A549 (cell line): ENCODE measurements around the gene CRTAP. TPM values are rescaled to one million over a fixed set of nuclear protein-coding genes. Genes with fewer than 3 reads are reported as not detected.

Experiments
- ATAC-seq, 2 experiments: fragments of 200-7000 bp in 1 of 2; fragments of >200 bp in 1 of 2; cut with Nextera tagmentation in 1 of 2; cut with Tn5 transposase in 1 of 2; 3 replicates each; pipeline versions ENCODE4 v1.8.0 to v1.9.1; 2018 to 2020; ENCODE audit warnings: mild to moderate bottlenecking in 1 of 2, moderate library complexity in 1 of 2
- CTCF ChIA-PET: fragments of 300-600 bp; sonication (Branson Sonifier 250); formaldehyde crosslinking; extraction: SDS; loops from one replicate; lab custom pipeline; 2021; ENCODE audit warnings: antibody characterized with exemption, inconsistent platforms; lab: Yijun Ruan, JAX
- POLR2A ChIA-PET: fragments of 350-600 bp; formaldehyde crosslinking; extraction: SDS; loops from one replicate; lab custom pipeline; 2021; ENCODE audit warnings: antibody characterized with exemption, inconsistent platforms; lab: Yijun Ruan, JAX
- DNase-seq, 2 experiments: peaks; one replicate each; pipeline versions ENCODE4 v3.0.0 to v3.0.0-alpha.2; 2011 to 2016; ENCODE audit warnings: low read depth in 1 of 2, low spot score in 1 of 2
- FAIRE-seq: peaks from 2 replicates; lab custom pipeline; 2011; peaks lifted over from hg19 to GRCh38; lab: Jason Lieb, UNC
- H3K27ac ChIP-seq, 2 experiments: fragments of >200 bp; sonication (Bioruptor Twin); formaldehyde crosslinking; 3 replicates each; pipeline ENCODE4 v1.5.1; 2016 to 2017
- H3K4me1 ChIP-seq: fragments of >200 bp; sonication (Bioruptor Twin); formaldehyde crosslinking; 3 replicates; pipeline ENCODE4 v1.6.1; 2016
- H3K4me2 ChIP-seq: fragments of >200 bp; sonication (Bioruptor Twin); formaldehyde crosslinking; 3 replicates; pipeline ENCODE4 v1.6.1; 2016
- H3K4me3 ChIP-seq: fragments of >200 bp; sonication (Bioruptor Twin); formaldehyde crosslinking; 3 replicates; pipeline ENCODE4 v1.5.1; 2016
- H3K9me3 ChIP-seq: fragments of >200 bp; sonication (Bioruptor Twin); formaldehyde crosslinking; 3 replicates; pipeline ENCODE4 v1.6.1; 2016
- BHLHE40 ChIP-seq: IDR thresholded peaks from 2 replicates; pipeline ENCODE4 v1.6.1; 2012; ENCODE audit warnings: low read depth, low read length, inconsistent platforms
- CBX2 ChIP-seq: fragments of 200-600 bp; sonication (generic); IDR thresholded peaks from 2 replicates; pipeline ENCODE4 v1.6.1; 2016; ENCODE audit warnings: low read depth, mild to moderate bottlenecking, borderline replicate concordance
- CEBPB ChIP-seq, 2 experiments: fragments of >200 bp in 1 of 2; sonication (Bioruptor Twin) in 1 of 2; formaldehyde crosslinking in 1 of 2; IDR thresholded peaks; 2 replicates each; pipeline ENCODE4 v1.6.1; 2012 to 2016
- GATA3 ChIP-seq: IDR thresholded peaks from 2 replicates; pipeline ENCODE4 v1.6.1; 2012; ENCODE audit warnings: borderline replicate concordance
- HOXB5 ChIP-seq: fragments of 250-450 bp; sonication (Bioruptor Pico); IDR thresholded peaks from 2 replicates; pipeline ENCODE4 v1.5.0; 2020; ENCODE audit warnings: mild to moderate bottlenecking, moderate library complexity
- JUN ChIP-seq, 2 experiments: fragments of >200 bp; sonication (Bioruptor Twin); formaldehyde crosslinking; IDR thresholded peaks; 2 replicates in 1 of 2; 3 replicates in 1 of 2; pipeline ENCODE4 v1.6.1; 2016 to 2017
- JUNB ChIP-seq: fragments of >200 bp; sonication (Bioruptor Twin); formaldehyde crosslinking; IDR thresholded peaks from 2 replicates; pipeline ENCODE4 v1.6.1; 2016
- KDM1A ChIP-seq: fragments of 200-600 bp; sonication (generic); IDR thresholded peaks from 2 replicates; pipeline ENCODE4 v1.6.1; 2016; ENCODE audit warnings: low read depth, mild to moderate bottlenecking
- KDM5A ChIP-seq: fragments of 200-600 bp; sonication (generic); IDR thresholded peaks from 2 replicates; pipeline ENCODE4 v1.6.1; 2016; ENCODE audit warnings: antibody characterized with exemption, mild to moderate bottlenecking
- MAX ChIP-seq: IDR thresholded peaks from 2 replicates; pipeline ENCODE4 v1.6.1; 2012
- MAZ ChIP-seq: fragments of 150-350 bp; IDR thresholded peaks from 2 replicates; pipeline ENCODE4 v1.6.1; 2014; ENCODE audit warnings: antibody characterized with exemption, low read depth, low read length, borderline replicate concordance
- RNF2 ChIP-seq: fragments of 200-600 bp; sonication (generic); IDR thresholded peaks from 2 replicates; pipeline ENCODE4 v1.6.1; 2016; ENCODE audit warnings: low read depth, mild to moderate bottlenecking, antibody characterized with exemption, moderate library complexity, borderline replicate concordance
- SMC3 ChIP-seq: fragments of >200 bp; sonication (Bioruptor Twin); formaldehyde crosslinking; IDR thresholded peaks from 3 replicates; pipeline ENCODE4 v1.6.1; 2018; ENCODE audit warnings: inconsistent platforms
- ZSCAN20 ChIP-seq: fragments of 250-450 bp; sonication (Bioruptor Pico); IDR thresholded peaks from 2 replicates; pipeline ENCODE4 v1.8.0; 2022; ENCODE audit warnings: mild to moderate bottlenecking, moderate library complexity
- WGBS: methylation state at CpG from one replicate; pipeline ENCODE4 v1.1.6; 2017; ENCODE audit errors: missing lambda C conversion rate; 5-methylcytosine and 5-hydroxymethylcytosine counted together
- polyA plus RNA-seq, 4 experiments: library from polyadenylated mRNA; depleted of rRNA in 3 of 4; stranded (reverse); fragments of >200 nt; fragmentation: RNase III in 1 of 4; extraction: RNeasy Plus Mini Kit Qiagen cat#74134 plus additional on column Dnase treatment in 1 of 4; gene quantifications; 2 replicates in 3 of 4; 3 replicates in 1 of 4; pipeline ENCODE4 v1.2.3, GENCODE V29; 2011 to 2017
- small RNA-seq, 6 experiments: library from RNA; depleted of rRNA; stranded (forward); fragments of <200 nt; gene quantifications; one replicate each; pipeline ENCODE3, GENCODE V24; 2012
- TF ChIP-seq, protein P1 (sequence below): fragments of >200 bp; sonication (Bioruptor Twin); formaldehyde crosslinking; IDR thresholded peaks from 3 replicates; pipeline ENCODE4 v1.5.1; 2016

Gene CRTAP
- polyA plus RNA-seq, 2 of the 4 experiments (the other 2 are of a cell fraction), result 181 to 355 TPM

- peak; percentile 30 to 67; a peak in 3 of 6 replicates for ATAC-seq
- Histone ChIP-seq H3K4me1 (peaks cover 10% of the 10 kb centered on the region; the same call in 1 of the 3 replicates), H3K27ac (no peak overlapping the region), H3K4me2 (peak overlapping the region; percentile 38; the same call in 2 of the 3 replicates), H3K9me3 (no peaks in the 10 kb centered on the region), H3K4me3 (no peak overlapping the region)
- 24% methylated on average over 3 of the region's 3 CpGs for WGBS
- ChIA-PET CTCF (no interaction called here), POLR2A (no interaction called here)
- TF ChIP-seq SMC3 (no peak), GATA3 (no peak), CBX2 (no peak), HOXB5 (CRISPR knock-in tag) (no peak), MAX (no peak), ZSCAN20 (CRISPR knock-in tag) (no peak), JUNB (no peak), MAZ (no peak), KDM5A (no peak), BHLHE40 (no peak), CEBPB (IDR thresholded peaks at IDR 0.05) (no peak), RNF2 (no peak), JUN (IDR thresholded peaks at IDR 0.05) (no peak), KDM1A (no peak)
- TF ChIP-seq, protein P1, sequence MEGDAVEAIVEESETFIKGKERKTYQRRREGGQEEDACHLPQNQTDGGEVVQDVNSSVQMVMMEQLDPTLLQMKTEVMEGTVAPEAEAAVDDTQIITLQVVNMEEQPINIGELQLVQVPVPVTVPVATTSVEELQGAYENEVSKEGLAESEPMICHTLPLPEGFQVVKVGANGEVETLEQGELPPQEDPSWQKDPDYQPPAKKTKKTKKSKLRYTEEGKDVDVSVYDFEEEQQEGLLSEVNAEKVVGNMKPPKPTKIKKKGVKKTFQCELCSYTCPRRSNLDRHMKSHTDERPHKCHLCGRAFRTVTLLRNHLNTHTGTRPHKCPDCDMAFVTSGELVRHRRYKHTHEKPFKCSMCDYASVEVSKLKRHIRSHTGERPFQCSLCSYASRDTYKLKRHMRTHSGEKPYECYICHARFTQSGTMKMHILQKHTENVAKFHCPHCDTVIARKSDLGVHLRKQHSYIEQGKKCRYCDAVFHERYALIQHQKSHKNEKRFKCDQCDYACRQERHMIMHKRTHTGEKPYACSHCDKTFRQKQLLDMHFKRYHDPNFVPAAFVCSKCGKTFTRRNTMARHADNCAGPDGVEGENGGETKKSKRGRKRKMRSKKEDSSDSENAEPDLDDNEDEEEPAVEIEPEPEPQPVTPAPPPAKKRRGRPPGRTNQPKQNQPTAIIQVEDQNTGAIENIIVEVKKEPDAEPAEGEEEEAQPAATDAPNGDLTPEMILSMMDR, result no peak
- peak; percentile 7 for FAIRE-seq
- DNase-seq, result peak in 1 of 2 experiments; percentile 46
These were observed 82.7 kb downstream of the CRTAP start for GRCh38 chr3:33196538-33196937.

Small RNAs within 50 kb of the gene (small RNA-seq; reads per million reads assigned to genes)
- gene AC123900.1, result 0 reads per million in 6 experiments
- 0 reads per million in 6 experiments for gene RN7SL296P
- gene SUMO2P10, result 0 reads per million in 6 experiments

Other genes with a start within 250 kb of the CRTAP start
- gene CCR4, start 162.4 kb upstream of the CRTAP start, polyA plus RNA-seq (2011; rRNA removed), result 0.03 TPM in 1 of 2 replicates, not detected in the other
- not detected in 3 replicates for gene CCR4, start 162.4 kb upstream of the CRTAP start, polyA plus RNA-seq (2017; fragmentation: RNase III; extraction: RNeasy Plus Mini Kit Qiagen cat#74134 plus additional on column Dnase treatment)
- gene GLB1, start 16.9 kb upstream of the CRTAP start, polyA plus RNA-seq (2011; rRNA removed), result 90.4 and 101 TPM in 2 replicates
- 44.3 to 53.3 TPM (median 51.7 TPM) in 3 replicates for gene GLB1, start 16.9 kb upstream of the CRTAP start, polyA plus RNA-seq (2017; fragmentation: RNase III; extraction: RNeasy Plus Mini Kit Qiagen cat#74134 plus additional on column Dnase treatment)
- 2.4 and 2.5 TPM in 2 replicates for gene TMPPE, start 16.9 kb upstream of the CRTAP start, polyA plus RNA-seq (2011; rRNA removed)
- 1.0 to 1.3 TPM (median 1.1 TPM) in 3 replicates for gene TMPPE, start 16.9 kb upstream of the CRTAP start, polyA plus RNA-seq (2017; fragmentation: RNase III; extraction: RNeasy Plus Mini Kit Qiagen cat#74134 plus additional on column Dnase treatment)
- gene SUSD5, start 104.8 kb downstream of the CRTAP start, polyA plus RNA-seq (2011; rRNA removed), result 0.63 and 0.71 TPM in 2 replicates
- gene SUSD5, start 104.8 kb downstream of the CRTAP start, polyA plus RNA-seq (2017; fragmentation: RNase III; extraction: RNeasy Plus Mini Kit Qiagen cat#74134 plus additional on column Dnase treatment), result 1.7 to 2.0 TPM (median 2.0 TPM) in 3 replicates
- 15.7 and 18.5 TPM in 2 replicates for gene FBXL2, start 163.4 kb downstream of the CRTAP start, polyA plus RNA-seq (2011; rRNA removed)
- 6.9 to 7.5 TPM (median 7.5 TPM) in 3 replicates for gene FBXL2, start 163.4 kb downstream of the CRTAP start, polyA plus RNA-seq (2017; fragmentation: RNase III; extraction: RNeasy Plus Mini Kit Qiagen cat#74134 plus additional on column Dnase treatment)